Fibroblast of skin of back (primary cell): ENCODE data around the gene GARNL3.

ENCODE experiments used
- DNase-seq: peaks from one replicate; pipeline ENCODE4 v3.0.0-alpha.2; 2013

GARNL3 gene

DNA sequence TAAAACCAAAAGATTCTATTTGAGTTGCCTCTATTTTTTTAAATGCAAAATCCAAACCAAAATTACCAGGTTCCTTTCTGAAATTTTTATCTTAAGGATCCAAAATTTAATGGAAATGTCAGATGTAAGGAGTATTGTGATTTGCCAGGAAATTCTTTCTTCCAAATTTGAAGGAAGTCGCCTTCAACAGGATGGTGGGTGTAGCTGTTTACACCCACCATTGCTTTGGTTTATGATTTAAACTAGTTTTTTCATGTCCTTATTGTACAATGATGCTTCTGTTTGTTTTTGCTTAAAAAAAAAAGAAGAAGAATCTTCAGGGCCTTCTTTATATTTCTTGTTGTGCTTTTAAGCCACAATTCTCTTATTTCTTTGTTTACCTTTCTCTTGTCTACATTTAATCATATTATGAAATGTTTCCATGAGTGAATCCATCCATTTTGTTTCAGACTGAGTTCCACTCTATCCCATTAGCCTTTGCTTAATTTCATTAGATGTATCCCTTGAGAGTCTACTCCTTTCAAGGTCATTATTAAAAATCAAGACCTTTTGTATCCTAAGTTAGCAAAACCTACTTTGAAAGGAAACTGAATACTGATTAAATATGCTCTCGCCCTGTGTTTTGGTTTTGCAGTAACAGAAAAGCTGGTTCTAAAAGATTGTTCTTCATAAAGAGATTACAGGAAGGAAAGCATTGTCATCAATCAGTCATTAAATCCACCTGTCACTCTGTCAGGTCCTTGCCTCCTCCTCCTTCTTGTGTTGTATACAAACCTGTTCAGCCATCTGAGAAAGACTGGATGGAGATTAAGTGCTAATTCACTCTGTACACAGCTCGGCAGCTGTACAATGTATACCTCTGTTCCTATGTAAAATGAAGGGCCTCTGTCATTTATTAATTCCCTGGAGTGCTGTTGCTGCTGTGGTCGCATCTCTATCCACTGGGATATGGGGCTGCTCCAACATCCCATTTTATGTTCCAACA, 86.9 kb downstream of the GARNL3 start:
- DNase-seq, result no peak

DNA sequence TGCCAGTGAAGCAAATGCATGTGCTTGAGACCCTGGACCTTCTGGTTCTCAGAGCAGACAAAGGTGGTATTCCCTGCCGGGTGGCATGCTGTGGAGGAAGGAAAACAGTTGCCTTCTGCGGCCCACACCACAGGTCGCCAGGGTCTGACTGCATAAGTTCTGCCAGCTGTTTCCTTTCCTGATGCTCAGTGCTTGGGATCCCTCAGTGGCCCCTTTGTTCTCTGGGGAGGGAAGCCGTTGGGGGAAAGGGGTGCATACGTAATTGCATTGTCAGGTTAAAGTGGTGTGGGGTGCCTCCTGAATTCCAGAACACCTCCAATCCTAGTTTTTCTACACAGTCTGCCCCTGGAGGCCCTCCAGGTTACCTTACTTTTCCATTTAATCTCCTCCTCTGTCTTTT, 89.3 kb downstream of the GARNL3 start:
- no peak for DNase-seq

DNA sequence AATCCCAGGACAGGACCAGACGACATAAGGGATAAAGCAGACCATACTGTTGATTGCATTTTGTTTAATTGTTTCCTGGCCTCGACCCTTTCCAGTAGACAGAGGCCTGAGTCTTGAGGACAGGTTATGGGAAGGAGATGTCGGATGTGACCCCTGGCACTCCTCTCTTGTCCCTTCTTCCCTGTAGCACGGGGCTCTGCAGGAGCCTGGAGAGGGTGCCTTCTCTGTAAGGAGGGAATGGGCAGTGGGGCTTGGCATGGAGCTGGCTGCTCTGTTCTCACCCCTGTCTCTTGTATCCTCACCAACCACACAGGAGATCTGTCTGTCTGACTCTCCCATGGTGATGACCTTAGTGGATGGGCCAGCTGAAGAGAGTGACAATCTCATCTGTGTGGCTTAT, 92.3 kb downstream of the GARNL3 start:
- DNase-seq, result no peak

DNA sequence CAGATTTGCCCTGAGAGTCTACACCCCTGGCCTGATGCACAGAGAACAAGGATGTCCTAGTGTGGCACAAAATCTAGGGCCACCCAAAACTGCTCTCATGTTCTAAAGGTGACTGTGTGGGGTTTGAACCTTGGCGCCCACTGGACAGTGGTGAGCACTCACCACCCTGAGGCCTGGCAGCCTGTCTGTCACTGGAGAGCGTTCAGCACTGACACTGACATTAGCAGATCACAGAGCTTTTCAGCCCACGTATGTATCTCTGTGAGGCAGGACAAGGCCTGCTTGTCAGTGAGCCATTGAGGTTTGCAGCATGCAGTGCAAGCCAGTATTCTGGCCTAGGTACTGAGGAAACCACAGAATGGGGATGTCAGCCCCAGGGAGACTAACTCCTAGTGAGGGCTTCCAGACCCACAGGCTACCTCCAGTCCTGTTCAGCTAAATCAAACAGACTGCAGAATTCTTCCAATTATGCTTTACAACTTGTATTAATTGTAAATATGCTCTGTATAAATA, 93.5 kb downstream of the GARNL3 start:
- no peak for DNase-seq

DNA sequence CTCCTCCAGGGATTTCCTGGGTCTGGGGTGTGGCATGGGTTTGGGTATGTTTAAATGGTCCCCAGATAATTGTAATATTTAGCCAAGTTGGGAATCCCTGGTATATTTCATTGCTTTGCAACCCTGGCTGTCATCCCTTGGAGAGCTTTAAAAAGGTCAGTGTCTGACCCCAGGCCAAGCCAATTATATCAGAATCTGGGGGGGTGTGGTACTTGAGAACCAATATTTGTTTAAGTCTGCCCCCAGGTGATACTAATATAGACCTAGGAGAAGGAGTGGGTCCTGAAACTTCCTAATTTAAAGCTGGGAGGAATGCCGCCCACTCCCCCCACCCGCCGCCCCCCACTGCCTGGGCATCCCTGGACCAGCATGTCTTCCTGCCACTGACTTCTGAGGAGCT, 94.2 kb downstream of the GARNL3 start:
- no peak for DNase-seq

DNA sequence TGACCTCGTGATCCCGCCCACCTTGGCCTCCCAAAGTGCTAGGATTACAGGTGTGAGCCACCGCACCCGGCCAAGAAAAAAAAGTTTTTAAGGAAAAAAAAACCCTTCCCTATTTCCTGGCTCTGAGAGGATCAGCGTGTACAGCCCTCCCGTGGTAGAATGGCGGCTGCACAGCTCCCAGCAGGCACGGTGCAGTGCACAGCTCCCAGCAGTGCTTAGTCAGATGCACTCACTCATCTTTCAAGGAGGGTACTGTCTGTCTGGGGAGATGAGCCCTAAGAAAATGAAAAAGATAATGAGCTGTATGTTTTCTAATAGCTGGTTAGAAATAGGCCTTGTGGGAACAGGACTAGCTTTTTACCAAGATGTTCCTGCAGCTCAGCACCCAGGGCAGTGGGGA, 95.7 kb downstream of the GARNL3 start:
- no peak for DNase-seq

DNA sequence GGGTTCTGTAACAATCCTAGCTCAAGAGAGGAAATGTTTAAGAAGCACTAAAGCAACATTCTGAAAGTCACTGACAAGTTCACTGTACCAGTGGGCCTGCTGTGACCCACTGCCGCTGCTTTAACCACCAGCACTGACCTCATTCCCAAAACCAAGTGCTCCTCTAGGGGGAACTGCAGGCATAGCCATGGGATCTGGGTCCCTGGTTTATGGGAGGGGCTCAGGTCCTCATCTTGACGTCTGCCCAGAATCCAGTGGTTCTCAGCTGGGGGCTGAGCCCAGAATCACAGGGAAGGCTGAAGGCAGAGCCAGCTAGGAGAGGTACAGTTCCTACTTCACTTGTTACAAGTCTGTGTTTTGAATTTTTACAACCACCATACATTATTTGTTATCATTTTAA, 96.3 kb downstream of the GARNL3 start:
- no peak for DNase-seq

DNA sequence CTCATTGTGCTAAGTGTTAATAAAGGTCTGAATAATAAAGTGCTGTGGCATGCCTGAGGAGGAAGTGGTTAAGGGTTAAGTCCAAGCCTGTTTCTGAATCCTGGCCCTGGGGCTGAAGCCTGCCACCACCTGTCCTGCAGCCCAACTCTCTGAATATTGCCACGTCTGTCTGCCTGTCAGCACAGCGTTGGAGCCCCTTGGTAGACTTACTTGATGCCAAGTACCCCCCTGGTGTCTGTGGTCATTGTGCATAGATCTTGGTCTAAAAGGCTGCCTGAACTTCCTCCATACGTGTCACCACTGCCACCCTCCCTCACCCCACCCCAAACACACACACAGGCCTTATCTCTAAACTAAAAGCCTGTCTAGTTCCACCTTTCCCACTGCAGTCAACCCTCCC, 97.0 kb downstream of the GARNL3 start:
- DNase-seq, result no peak

DNA sequence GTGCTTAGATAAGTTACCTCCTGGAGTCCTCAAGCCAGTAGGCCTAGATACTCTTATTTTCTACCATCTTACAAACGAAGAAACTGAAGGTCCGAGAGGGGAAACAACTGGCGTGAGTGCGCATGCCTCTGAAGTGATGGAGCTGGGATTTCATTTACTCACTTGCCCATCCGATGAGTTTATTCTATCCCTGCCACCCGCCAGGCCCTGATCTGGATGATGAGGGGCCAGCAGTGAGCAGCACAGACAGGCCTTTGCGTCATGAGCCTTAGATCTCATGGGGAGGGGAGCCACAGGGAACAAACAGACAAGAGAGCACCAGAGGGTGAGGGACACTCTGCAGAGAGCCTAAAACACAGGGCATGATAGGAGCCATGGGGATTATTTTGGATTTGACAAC, 98.3 kb downstream of the GARNL3 start:
- DNase-seq, result no peak

DNA sequence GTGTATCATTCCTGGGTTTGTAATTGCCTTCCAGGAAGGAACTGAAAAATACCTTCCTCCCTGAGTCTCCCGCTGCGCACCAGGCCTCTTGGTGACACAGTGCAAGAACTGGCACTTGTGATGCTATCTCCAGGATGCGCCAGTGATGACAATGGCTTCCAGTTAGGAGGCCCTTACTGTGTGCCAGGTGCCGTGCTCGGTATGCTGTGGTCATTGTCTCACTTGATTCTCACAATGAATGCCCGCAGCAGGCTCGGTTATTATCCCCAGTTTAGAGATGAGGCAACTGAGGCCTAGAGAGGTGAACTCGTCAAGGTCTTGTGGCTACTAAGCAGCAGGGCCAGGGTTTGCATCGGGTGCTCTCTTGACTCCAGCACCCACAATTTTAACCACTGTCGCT, 100.9 kb downstream of the GARNL3 start:
- DNase-seq, result no peak

DNA sequence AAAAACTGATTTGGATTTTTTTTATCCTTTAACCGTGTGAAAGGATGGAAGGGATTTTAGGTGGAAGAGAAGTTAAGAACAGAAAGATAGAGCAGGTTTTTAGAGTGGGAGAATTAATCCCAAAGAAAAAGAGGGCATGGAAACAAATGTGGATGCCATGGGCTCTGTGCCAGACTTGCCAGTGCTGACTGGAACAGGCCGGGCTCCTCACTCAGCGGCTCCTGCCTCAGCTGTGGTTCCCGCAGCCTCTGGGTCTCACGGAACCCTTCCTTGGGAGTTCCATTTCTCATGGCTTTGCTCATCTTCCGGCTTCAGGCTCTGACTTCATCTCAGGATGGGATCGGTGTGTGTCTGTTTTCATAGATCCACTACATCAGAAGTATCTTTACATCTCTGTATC, 102.0 kb downstream of the GARNL3 start:
- no peak for DNase-seq

DNA sequence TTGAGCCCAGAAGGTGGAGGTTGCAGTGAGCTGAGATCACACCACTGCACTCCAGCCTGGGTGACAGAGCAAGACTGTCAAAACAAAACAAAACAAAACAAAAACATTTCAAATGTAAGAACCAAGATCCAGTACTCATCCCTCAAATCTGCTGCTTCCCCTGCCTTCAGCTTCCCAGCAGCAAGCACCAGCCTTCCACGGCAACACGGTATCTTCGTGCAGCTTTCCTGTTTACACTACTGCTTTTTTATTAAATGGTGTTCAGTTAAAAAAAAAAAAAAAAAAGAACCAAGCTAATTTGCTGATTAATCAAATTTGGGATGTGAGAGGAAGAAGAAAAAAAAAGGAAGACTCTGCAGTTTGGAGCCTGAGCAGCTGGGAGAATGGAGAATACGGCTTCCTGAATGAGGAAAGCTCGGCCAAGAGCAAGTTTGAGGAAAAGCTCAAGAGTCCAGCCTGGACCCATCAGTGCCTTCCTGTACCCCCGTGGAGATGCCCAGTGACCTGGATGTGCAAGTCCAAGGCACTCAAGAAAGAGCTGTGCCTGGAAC, 104.4 kb downstream of the GARNL3 start:
- DNase-seq, result no peak

DNA sequence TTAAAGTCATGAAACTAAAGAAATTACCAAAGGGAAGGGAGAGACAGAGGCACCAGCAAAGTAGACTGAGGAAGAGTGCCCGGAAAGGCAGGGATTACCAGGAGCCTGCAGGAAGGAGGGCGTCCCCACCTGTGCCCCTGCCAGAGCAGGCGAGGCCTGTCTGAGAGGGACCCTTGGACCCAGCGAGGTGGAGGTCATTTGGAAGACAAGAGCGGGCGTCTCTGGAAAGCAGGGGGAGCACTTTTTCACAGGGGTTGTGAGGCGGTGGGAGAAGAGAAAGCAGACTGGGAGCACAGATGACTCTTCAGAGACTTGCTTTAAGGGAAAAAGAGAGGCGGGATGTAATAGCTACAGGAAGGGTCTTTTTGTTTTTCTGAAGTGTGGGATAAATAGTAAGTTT, 104.9 kb downstream of the GARNL3 start:
- DNase-seq, result no peak

DNA sequence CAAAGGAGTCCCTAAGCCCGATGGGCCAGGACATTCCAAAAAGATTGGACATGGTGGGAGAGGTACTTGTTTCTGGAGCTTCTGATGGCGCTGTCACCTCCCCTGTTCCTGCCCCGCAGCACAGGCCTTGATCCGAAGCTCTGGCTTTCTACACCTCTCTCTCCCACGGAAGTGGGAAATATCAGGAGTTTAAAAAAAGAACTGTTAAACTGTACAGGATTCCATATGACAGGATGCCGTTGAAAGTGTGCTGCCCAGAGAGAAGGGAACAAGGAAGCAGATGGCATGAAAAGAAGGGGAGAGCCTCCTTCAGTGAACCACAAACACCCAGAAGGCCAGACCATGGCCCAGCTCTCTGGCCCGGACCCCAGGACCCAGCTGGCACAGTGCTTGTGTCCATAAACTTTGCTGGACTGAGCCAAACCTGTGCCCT, 105.6 kb downstream of the GARNL3 start:
- DNase-seq, result no peak

DNA sequence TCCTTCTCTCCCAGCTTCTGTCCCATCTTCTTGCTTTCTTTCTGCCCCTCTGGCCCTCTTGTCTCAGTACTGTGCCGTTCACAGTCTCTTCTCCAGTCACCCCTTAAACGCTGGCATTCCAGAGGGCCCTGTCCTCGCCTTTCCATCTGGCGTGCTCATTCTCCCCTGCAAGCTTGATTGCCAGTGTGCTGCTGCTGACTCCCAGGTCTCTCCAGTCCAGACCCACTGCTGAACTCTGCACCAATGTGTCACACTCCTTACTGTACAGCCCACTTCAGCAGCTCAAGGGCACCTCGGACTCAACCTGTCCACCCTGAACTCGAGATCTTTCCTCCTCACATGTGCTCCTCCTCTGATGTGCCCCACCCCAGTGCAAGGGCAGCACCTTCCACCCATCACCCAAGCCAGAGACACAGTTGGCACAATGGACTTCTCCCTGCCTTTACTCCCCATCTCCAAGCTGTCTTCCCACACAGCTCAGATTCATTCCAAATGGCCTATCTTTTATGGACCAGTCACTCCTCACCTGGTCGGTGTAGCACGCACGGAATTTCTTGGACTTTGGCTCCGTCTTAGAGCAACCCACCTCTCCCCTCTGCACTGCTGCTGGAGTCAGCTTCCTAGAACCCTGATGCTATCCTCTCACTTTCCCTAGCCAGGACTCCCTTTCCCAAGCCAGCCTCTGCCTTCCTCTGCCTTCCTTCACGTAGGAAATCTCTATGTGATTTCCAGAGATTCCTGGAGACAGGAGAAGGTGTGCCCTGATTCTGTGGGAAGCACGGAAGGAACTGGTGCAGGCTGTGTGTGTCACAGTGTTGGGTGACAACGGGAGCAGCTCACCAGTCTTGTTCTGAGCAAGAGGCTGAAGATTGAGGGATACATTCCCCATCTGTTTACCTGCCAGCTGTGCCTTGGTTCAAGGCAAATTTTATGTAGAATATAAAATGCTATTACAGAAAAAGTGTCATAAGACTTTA, 106.4 kb downstream of the GARNL3 start:
- DNase-seq, result no peak

DNA sequence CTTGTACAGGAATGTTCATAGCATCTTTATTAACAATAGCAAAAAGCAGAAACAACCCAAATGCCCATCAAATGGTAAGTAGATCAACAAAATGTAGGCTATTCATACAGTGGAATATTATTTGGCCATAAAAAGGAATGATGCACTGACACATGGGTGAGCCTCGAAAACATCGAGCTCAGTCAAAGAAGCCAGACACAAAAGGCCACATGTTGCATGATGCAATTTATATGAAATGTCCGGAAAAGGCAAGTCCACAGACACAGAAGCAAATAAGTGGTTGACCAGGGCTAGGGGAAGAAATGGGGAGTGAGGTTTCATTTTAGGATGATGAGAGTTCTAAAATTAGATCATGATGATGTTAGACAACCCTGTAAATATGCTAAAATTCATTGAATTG, 115.9 kb downstream of the GARNL3 start:
- peak; percentile 24 for DNase-seq

DNA sequence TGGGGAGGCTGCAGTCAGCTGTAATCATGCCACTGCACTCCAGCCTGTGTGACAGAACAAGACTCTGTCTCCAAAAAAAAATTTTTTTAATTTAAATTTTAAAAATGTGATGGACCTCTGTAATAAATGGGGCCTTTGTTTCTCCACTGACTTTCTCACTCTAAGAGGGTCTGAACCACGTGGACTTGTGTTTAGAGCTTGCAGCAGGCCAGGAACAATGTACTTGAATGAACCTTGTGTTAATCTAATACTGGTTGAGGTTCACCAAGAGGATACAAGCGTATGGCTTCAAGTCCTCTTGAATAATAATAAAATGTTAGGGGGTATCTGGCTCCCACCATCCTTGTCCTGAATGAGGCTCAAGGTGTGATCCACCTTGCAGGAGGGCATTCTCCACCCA, 118.0 kb downstream of the GARNL3 start:
- no peak for DNase-seq

DNA sequence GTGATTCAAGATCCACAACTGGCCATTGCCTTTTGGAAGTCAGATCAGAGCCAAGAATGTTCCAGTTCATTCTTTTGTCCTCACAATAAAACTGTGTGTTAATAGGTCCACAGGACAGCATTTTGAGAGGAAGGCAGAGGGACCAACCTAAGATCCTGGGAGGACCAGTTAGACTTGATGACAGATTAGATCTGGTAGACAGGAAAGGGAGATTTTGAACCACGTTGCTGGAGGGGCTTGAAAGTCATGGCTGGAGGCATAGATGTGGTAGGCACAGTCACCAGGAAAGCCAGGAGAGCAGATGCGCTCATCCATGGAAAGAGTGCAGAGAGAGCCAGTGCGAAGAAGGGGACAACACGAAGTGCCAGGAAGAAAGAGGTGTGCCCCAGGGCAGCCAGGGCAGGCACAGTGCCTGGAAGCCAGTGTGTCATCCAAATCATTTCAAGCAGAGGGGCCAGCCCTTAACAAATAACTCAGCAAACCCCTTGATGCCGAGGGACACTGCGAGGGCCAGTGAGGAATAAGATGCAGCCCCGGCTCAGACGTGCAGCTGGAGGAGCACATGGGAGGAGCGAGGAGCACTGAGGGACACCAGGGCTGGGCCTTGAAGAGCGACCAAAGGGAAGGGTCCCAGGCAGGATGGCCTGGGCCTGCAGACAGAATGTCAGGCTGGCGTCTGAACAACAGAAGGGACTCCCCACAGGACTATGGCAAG, 119.6 kb downstream of the GARNL3 start:
- DNase-seq, result no peak

DNA sequence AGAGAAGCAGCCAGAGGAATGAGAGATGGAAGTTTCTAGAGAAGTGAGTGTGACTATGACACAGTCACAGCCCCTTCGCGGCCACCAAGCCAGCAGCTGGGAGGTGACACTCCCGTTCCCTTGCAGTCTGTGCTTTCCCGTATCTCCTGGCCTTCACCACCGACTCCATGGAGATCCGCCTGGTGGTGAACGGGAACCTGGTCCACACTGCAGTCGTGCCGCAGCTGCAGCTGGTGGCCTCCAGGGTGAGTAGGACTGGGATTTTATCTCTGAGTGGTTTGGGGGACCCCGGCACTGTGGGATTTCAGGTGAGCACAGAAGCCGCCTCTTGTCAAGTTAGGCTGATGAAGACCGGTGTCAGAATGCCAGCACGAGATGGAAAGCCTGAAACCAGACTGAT, 120.3 kb downstream of the GARNL3 start:
- no peak for DNase-seq

DNA sequence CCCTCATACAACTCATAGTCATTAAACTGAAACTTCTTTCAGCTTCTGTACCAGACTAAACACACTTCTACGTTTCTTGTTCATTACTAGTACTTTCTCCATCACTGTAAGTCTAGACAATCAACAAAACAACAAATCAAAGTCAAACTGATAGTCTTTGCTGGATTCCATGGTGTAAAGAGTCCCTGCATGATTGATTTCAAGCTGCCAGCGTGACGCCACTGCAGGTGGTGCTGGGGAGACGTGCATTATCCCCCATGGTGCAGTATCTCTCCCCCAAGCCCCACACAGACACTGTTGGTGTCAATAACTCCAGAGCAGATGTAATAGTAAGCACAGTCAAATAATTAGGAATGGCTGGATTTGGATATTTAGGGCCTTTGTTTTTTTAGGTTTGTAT, 121.7 kb downstream of the GARNL3 start:
- no peak for DNase-seq

DNA sequence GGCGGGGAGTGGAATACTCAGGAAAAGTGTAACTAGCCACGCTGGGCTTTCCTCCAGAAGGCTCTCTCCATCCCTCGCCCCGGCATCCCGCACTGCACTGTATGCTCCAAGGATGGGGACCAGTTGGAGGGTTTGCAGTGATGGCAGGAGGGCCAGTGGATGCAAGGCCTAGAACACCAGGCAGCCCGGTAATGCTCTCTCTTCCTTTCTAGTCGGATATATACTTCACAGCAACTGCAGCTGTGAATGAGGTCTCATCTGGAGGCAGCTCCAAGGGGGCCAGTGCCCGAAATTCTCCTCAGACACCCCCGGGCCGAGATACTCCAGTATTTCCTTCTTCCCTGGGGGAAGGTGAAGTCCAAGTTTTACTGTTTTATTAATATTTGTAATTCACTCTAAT, 122.4 kb downstream of the GARNL3 start:
- DNase-seq, result no peak
